22Rv1 (cell line): ENCODE data around the gene MPL.

Experiments used
- H3K27ac ChIP-seq: fragments of 450-650 bp; 2 replicates; pipeline ENCODE4 v1.5.1; 2017
- CTCF ChIP-seq: fragments of 450-650 bp; IDR thresholded peaks from 2 replicates; pipeline ENCODE4 v1.5.1; 2017; ENCODE audit warnings: mild to moderate bottlenecking
- ZFX ChIP-seq: fragments of 450-650 bp; IDR thresholded peaks from 2 replicates; pipeline ENCODE4 v1.6.1; 2017; ENCODE audit warnings: antibody characterized with exemption, borderline replicate concordance

The MPL gene

GRCh38 chr1:43357251-43357650 is 19.6 kb downstream of the MPL start:
- no peak overlapping the region for H3K27ac ChIP-seq
- no peak for TF ChIP-seq ZFX
- TF ChIP-seq CTCF, result no peak

GRCh38 chr1:43358121-43358745 is 20.6 kb downstream of the MPL start:
- H3K27ac ChIP-seq, result peak overlapping the region; percentile 95
- TF ChIP-seq ZFX, result no peak
- TF ChIP-seq CTCF, result peak; percentile 68

- peak within 1 kb of the TSS; percentile 95 for H3K27ac ChIP-seq
- TF ChIP-seq ZFX (no peak), CTCF (no peak)
Observed at GRCh38 chr1:43358746-43359693, 21.4 kb downstream of the MPL start, which contains the start of gene CDC20. TSS of gene CDC20 (plus strand) at chr1:43358981. CDS start at chr1:43359216, 235 bp downstream.

- peak overlapping the region; percentile 95 for H3K27ac ChIP-seq
- TF ChIP-seq CTCF (no peak), ZFX (no peak)
Observed at GRCh38 chr1:43359696-43360095, 22.1 kb downstream of the MPL start.

- H3K27ac ChIP-seq, result peak overlapping the region; percentile 95
- TF ChIP-seq CTCF (no peak), ZFX (no peak)
Observed at GRCh38 chr1:43360616-43361015, 23.0 kb downstream of the MPL start.

- H3K27ac ChIP-seq, result peak overlapping the region; percentile 95
- TF ChIP-seq ZFX (no peak), CTCF (no peak)
Observed at GRCh38 chr1:43363283-43363934, 25.8 kb downstream of the MPL start.
